Caco-2 (cell line): ENCODE data around the gene DMTF1. TPM values are rescaled to one million over a fixed set of nuclear protein-coding genes. Genes with fewer than 3 reads are reported as not detected.

Source experiments
- BruUV-seq: library from RNA; stranded (reverse); fragments of 400-500 nt; replicated peaks from 2 replicates; lab custom pipeline; 2021; lab: Mats Ljungman, UMichigan
- CTCF ChIA-PET: fragments of 300-600 bp; sonication (Branson Sonifier 250); formaldehyde crosslinking; loops from one replicate; lab custom pipeline; 2022; ENCODE audit warnings: antibody characterized with exemption; lab: Charles Lee
- POLR2A ChIA-PET: fragments of 300-600 bp; sonication (Branson Sonifier 250); formaldehyde crosslinking; loops from one replicate; lab custom pipeline; 2022; ENCODE audit warnings: antibody characterized with exemption; lab: Charles Lee
- DNase-seq, 2 experiments: peaks; one replicate each; pipeline versions ENCODE4 v3.0.0 to v3.0.0-alpha.2; 2020 to 2022
- H3K27me3 ChIP-seq: replicated peaks from 2 replicates; pipeline ENCODE4 v1.6.0; 2011; ENCODE audit warnings: low read length; ENCODE audit not compliant: control insufficient read depth, insufficient read depth
- H3K36me3 ChIP-seq: 2 replicates; pipeline ENCODE4 v1.5.1; 2011; ENCODE audit warnings: low read length; ENCODE audit not compliant: control insufficient read depth, insufficient read depth
- H3K4me1 ChIP-seq: fragments of 250-450 bp; sonication (Bioruptor Pico); 2 replicates; pipeline ENCODE4 v1.5.1; 2020; ENCODE audit warnings: mild to moderate bottlenecking
- H3K4me3 ChIP-seq: 2 replicates; pipeline ENCODE4 v1.5.1; 2011; ENCODE audit warnings: low read depth, mild to moderate bottlenecking, control low read depth, low read length
- H3K9me3 ChIP-seq: fragments of 250-450 bp; sonication (Bioruptor Pico); 2 replicates; pipeline ENCODE4 v1.5.1; 2020; ENCODE audit warnings: mild to moderate bottlenecking, moderate library complexity
- H3K27ac Mint-ChIP-seq: one replicate; pipeline ENCODE4 v1.8.0; 2022; ENCODE audit warnings: mixed read lengths; ENCODE audit not compliant: unreplicated experiment
- H3K27me3 Mint-ChIP-seq: one replicate; pipeline ENCODE4 v1.8.0; 2022; ENCODE audit warnings: mixed read lengths; ENCODE audit not compliant: insufficient read depth, unreplicated experiment
- H3K36me3 Mint-ChIP-seq: one replicate; pipeline ENCODE4 v1.8.0; 2022; ENCODE audit warnings: mild to moderate bottlenecking, mixed read lengths; ENCODE audit not compliant: insufficient read depth, unreplicated experiment
- H3K4me1 Mint-ChIP-seq: one replicate; pipeline ENCODE4 v1.8.0; 2022; ENCODE audit warnings: low read depth, mixed read lengths; ENCODE audit not compliant: unreplicated experiment
- H3K4me3 Mint-ChIP-seq: one replicate; pipeline ENCODE4 v1.8.0; 2022; ENCODE audit warnings: mild to moderate bottlenecking, moderate library complexity, mixed read lengths; ENCODE audit not compliant: unreplicated experiment
- H3K9me3 Mint-ChIP-seq: one replicate; pipeline ENCODE4 v1.8.0; 2022; ENCODE audit warnings: mixed read lengths; ENCODE audit not compliant: unreplicated experiment
- CTCF ChIP-seq, 2 experiments: fragments of 200-600 bp in 1 of 2; IDR thresholded peaks; 1 replicate in 1 of 2; 2 replicates in 1 of 2; pipeline versions ENCODE4 v1.5.1 to v1.8.0; 2011 to 2022; ENCODE audit warnings: antibody characterized with exemption in 1 of 2, control low read depth in 1 of 2, inconsistent platforms in 1 of 2, low read depth in 1 of 2, low read length in 1 of 2, mild to moderate bottlenecking in 1 of 2, moderate library complexity in 1 of 2; ENCODE audit not compliant: insufficient read depth in 1 of 2, severe bottlenecking in 1 of 2, unreplicated experiment in 1 of 2
- intact Hi-C: fragments of 100-400 bp; cut with micrococcal nuclease; formaldehyde crosslinking; loops from one replicate; pipeline ENCODE4 v1.10.0; 2022; ENCODE audit not compliant: unreplicated experiment
- total RNA-seq: library from RNA; stranded (reverse); gene quantifications from 2 replicates; pipeline ENCODE4 v1.2.3, GENCODE V29; 2022

DMTF1 gene
- total RNA-seq, 1 experiment from 2014 or later: 60.9 TPM

GRCh38 chr7:87129848-87130247 lies 22.4 kb upstream of the DMTF1 start:
- ChIA-PET CTCF (no interaction called here), POLR2A (no interaction called here)
- Mint-ChIP-seq H3K4me1 (no peaks in the 10 kb centered on the region), H3K9me3 (no peaks in the 10 kb centered on the region), H3K27ac (no peak overlapping the region), H3K4me3 (no peak overlapping the region), H3K36me3 (no peaks in the 10 kb centered on the region), H3K27me3 (peaks cover 7% of the 10 kb centered on the region)
- H3K27me3 ChIP-seq: no peaks in the 10 kb centered on the region
- H3K9me3 ChIP-seq: no peaks in the 10 kb centered on the region
- no peaks in the 10 kb centered on the region for H3K4me1 ChIP-seq
- no peak for DNase-seq
- no peak overlapping the region for H3K4me3 ChIP-seq
- H3K36me3 ChIP-seq: no peaks in the 10 kb centered on the region
- no TSS peak for BruUV-seq
- intact Hi-C loops: no loop called here
- no peak for TF ChIP-seq CTCF (IDR thresholded peaks at IDR 0.05; ENCODE audit: insufficient read depth in 1 of 2, low read depth in 1 of 2, low read length in 1 of 2, severe bottlenecking in 1 of 2, unreplicated experiment in 1 of 2)

DNA sequence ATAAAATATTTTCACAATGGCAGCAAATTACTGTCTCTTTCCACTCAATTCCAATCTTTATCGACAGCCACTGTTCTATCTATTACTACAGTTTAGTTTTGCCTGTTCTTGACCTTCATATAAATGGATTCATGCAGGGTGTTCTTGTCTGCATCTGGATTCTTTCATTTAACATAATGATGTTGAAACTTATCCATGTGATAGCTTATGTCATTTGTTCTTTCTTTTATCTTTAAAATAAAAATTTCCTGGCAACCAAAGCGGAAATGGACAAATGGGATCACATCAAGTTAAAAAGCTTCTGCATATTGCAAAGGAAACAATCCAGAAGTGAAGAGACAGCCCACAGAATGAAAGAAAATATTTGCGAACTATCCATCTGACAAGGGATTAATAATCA lies 20.5 kb upstream of the DMTF1 start:
- ChIA-PET CTCF (no interaction called here), POLR2A (no interaction called here)
- Histone ChIP-seq H3K4me1 (no peaks in the 10 kb centered on the region), H3K4me3 (no peak overlapping the region), H3K9me3 (no peaks in the 10 kb centered on the region), H3K36me3 (no peaks in the 10 kb centered on the region), H3K27me3 (no peaks in the 10 kb centered on the region)
- Mint-ChIP-seq H3K9me3 (no peaks in the 10 kb centered on the region), H3K4me1 (no peaks in the 10 kb centered on the region), H3K27me3 (peaks cover 8% of the 10 kb centered on the region), H3K36me3 (no peaks in the 10 kb centered on the region), H3K4me3 (no peak overlapping the region), H3K27ac (no peak overlapping the region)
- intact Hi-C loops: no loop called here
- TF ChIP-seq CTCF (IDR thresholded peaks at IDR 0.05; ENCODE audit: insufficient read depth in 1 of 2, low read depth in 1 of 2, low read length in 1 of 2, severe bottlenecking in 1 of 2, unreplicated experiment in 1 of 2): no peak
- BruUV-seq: no TSS peak
- no peak for DNase-seq

DNA sequence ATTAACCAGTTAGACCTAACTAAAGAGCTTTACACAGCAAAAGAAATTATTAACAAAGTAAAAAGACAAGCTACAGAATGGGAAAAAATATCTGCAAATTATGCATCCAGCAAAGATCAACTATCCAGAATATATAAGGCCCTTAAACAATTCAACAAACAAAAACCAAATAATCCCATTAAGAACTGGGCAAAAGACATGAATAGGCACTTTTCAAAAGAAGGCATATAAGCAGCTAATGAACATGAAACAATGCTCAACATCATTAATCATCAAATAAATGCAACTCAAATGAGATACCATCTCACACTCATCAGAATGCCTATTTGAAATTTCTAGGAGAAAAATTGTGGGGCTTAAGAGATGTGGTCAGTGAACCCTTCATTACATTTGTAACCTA lies 15.0 kb upstream of the DMTF1 start:
- ChIA-PET CTCF (no interaction called here), POLR2A (no interaction called here)
- no peak overlapping the region for H3K27ac Mint-ChIP-seq
- no peaks in the 10 kb centered on the region for H3K27me3 ChIP-seq
- H3K4me1 Mint-ChIP-seq: no peaks in the 10 kb centered on the region
- no peaks in the 10 kb centered on the region for H3K36me3 ChIP-seq
- no peak for DNase-seq
- no TSS peak for BruUV-seq
- no peaks in the 10 kb centered on the region for H3K9me3 Mint-ChIP-seq
- H3K4me3 Mint-ChIP-seq: no peak overlapping the region
- H3K4me1 ChIP-seq: no peaks in the 10 kb centered on the region
- H3K9me3 ChIP-seq: no peaks in the 10 kb centered on the region
- TF ChIP-seq CTCF (IDR thresholded peaks at IDR 0.05; ENCODE audit: insufficient read depth in 1 of 2, low read depth in 1 of 2, low read length in 1 of 2, severe bottlenecking in 1 of 2, unreplicated experiment in 1 of 2): no peak
- peaks cover 14% of the 10 kb centered on the region for H3K27me3 Mint-ChIP-seq
- H3K4me3 ChIP-seq: no peak overlapping the region
- no peaks in the 10 kb centered on the region for H3K36me3 Mint-ChIP-seq
- intact Hi-C loops: no loop called here
